Thoracic aorta (tissue), 2 donors: ENCODE data around the gene LTBP1. TPM values are rescaled to one million over a fixed set of nuclear protein-coding genes. Genes with fewer than 3 reads are reported as not detected.

Experiments used
- ATAC-seq: fragments of 150-250 bp; one replicate; pipeline ENCODE4 v1.8.0; 2017; ENCODE audit warnings: low read depth; ENCODE audit not compliant: insufficient number of reproducible peaks, low FRiP score
- DNase-seq: peaks from one replicate; pipeline ENCODE4 v3.0.0-alpha.2; 2020; ENCODE audit warnings: low spot score
- H3K27ac ChIP-seq, 2 donors: fragments of 200-600 bp; sonication (generic); 1 replicate in 1 of 2; 2 replicates in 1 of 2; pipeline ENCODE4 v1.5.1; 2016; ENCODE audit warnings: mild to moderate bottlenecking in 2 of 2, moderate library complexity in 2 of 2
- H3K27me3 ChIP-seq: fragments of 200-600 bp; sonication (generic); replicated peaks from 2 replicates; pipeline ENCODE4 v1.6.0; 2016; ENCODE audit warnings: mild to moderate bottlenecking; ENCODE audit not compliant: insufficient read depth
- H3K36me3 ChIP-seq: fragments of 200-600 bp; sonication (generic); one replicate; pipeline ENCODE4 v1.5.1; 2016
- H3K4me1 ChIP-seq, 2 donors: fragments of 200-600 bp; sonication (generic); 1 replicate in 1 of 2; 2 replicates in 1 of 2; pipeline versions ENCODE4 v1.5.1 to v1.6.0; 2016; ENCODE audit warnings: low read depth in 2 of 2, mild to moderate bottlenecking in 1 of 2; ENCODE audit not compliant: control insufficient read depth in 1 of 2
- H3K4me3 ChIP-seq: fragments of 200-600 bp; sonication (generic); 2 replicates; pipeline ENCODE4 v1.5.1; 2016; ENCODE audit warnings: mild to moderate bottlenecking
- H3K9me3 ChIP-seq: fragments of 200-600 bp; sonication (generic); 2 replicates; pipeline ENCODE4 v1.5.1; 2016
- CTCF ChIP-seq: fragments of 200-600 bp; sonication (generic); IDR thresholded peaks from one replicate; pipeline ENCODE4 v1.5.1; 2019; ENCODE audit warnings: antibody characterized with exemption
- total RNA-seq, 2 donors: library from RNA; depleted of rRNA; stranded (reverse); fragments of >200 nt; gene quantifications; one replicate each; pipeline versions ENCODE4 v1.1.0 to v1.2.3, GENCODE V29; 2016

Gene LTBP1
- total RNA-seq, 2 donors from 2014 or later = 584 to 786 TPM

GRCh38 chr2:33207151-33207740, 260.5 kb downstream of the LTBP1 start:
- DNase-seq = no peak
- H3K27me3 ChIP-seq = no peaks in the 10 kb centered on the region
- H3K36me3 ChIP-seq = no peaks in the 10 kb centered on the region
- peaks cover 40 to 89% of the 10 kb centered on the region in 2 donors for H3K4me1 ChIP-seq
- no peak for TF ChIP-seq CTCF
- H3K9me3 ChIP-seq = no peaks in the 10 kb centered on the region
- H3K4me3 ChIP-seq = peak overlapping the region; percentile 5
- ATAC-seq = no peak
- peak overlapping the region; percentile 64 to 93 for H3K27ac ChIP-seq

DNA sequence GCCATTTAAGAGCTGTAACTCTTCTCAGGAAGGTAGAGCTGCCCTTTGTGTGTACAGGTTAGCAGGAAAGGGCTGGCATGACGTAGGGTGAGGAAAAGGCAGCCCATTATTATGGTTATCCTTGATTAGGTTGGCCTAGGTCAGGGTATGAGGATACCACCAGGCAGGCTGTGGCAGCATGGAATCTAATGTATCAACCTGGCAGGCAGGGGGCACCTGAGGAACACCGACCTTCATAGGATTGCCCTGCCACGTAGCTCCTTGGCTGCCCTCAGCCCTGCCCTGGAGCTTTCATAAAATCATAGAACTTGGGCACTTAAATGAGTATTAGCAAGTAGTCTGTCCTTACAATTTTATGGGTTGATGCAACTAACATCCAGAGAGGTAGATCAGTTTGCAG, 261.6 kb downstream of the LTBP1 start:
- ATAC-seq = no peak
- H3K27me3 ChIP-seq = no peaks in the 10 kb centered on the region
- DNase-seq = no peak
- no peak for TF ChIP-seq CTCF
- H3K36me3 ChIP-seq = no peaks in the 10 kb centered on the region
- H3K27ac ChIP-seq = peak overlapping the region; percentile 64 to 93
- no peak overlapping the region for H3K4me3 ChIP-seq
- no peaks in the 10 kb centered on the region for H3K9me3 ChIP-seq
- peaks cover 44 to 89% of the 10 kb centered on the region in 2 donors for H3K4me1 ChIP-seq

GRCh38 chr2:33209976-33210375, 263.2 kb downstream of the LTBP1 start:
- no peak for DNase-seq
- no peaks in the 10 kb centered on the region for H3K36me3 ChIP-seq
- TF ChIP-seq CTCF = no peak
- no peak overlapping the region for H3K4me3 ChIP-seq
- H3K27me3 ChIP-seq = no peaks in the 10 kb centered on the region
- peaks cover 59 to 94% of the 10 kb centered on the region in 2 donors for H3K4me1 ChIP-seq
- H3K9me3 ChIP-seq = no peaks in the 10 kb centered on the region
- no peak for ATAC-seq
- H3K27ac ChIP-seq = peak overlapping the region; percentile 91 to 93

GRCh38 chr2:33210626-33211025, 263.9 kb downstream of the LTBP1 start:
- Histone ChIP-seq H3K27ac (peak overlapping the region; percentile 91 to 93), H3K36me3 (no peaks in the 10 kb centered on the region), H3K4me1 (peaks cover 63 to 95% of the 10 kb centered on the region in 2 donors), H3K27me3 (no peaks in the 10 kb centered on the region), H3K4me3 (peak overlapping the region; percentile 19), H3K9me3 (no peaks in the 10 kb centered on the region)
- DNase-seq (peak; percentile 80), ATAC-seq (peak; percentile 59)
- no peak for TF ChIP-seq CTCF

DNA sequence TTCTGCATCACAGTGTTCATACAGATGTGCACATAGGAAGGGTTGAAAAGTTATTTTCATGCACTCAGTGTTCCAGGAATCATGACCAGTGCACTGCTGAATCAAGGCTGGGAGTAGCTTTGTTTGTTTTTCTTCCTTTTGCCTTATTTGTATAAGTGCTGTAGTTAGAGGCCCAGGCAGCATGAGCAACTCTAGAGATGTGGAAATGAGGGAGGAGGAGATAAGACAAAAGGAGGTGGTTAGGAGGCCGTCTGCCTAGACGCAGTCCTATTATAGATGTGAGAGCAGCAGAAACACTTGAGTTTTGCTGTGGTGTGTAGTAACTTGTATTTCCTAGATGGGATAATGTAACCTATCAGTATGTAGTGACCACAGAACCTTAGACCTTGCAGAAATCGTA, 265.4 kb downstream of the LTBP1 start:
- no peak overlapping the region for H3K4me3 ChIP-seq
- ATAC-seq (peak; percentile 79), DNase-seq (no peak)
- no peaks in the 10 kb centered on the region for H3K27me3 ChIP-seq
- peak overlapping the region; percentile 91 to 93 for H3K27ac ChIP-seq
- peaks cover 72 to 97% of the 10 kb centered on the region in 2 donors for H3K4me1 ChIP-seq
- TF ChIP-seq CTCF = no peak
- H3K36me3 ChIP-seq = no peaks in the 10 kb centered on the region
- no peaks in the 10 kb centered on the region for H3K9me3 ChIP-seq
